GM20000 (cell line): ENCODE results near the gene ALOX15B.
"Not testable (repeated sequence)": the region's sequence is repeated elsewhere in the genome, so short reads cannot be mapped to it uniquely, and the experiment has no call there.

Experiments used
- DNase-seq: peaks from one replicate; pipeline ENCODE4 v3.0.0; 2012; ENCODE audit warnings: low spot score
- CTCF ChIP-seq: IDR thresholded peaks from 2 replicates; pipeline ENCODE4 v1.5.1; 2012; ENCODE audit warnings: mild to moderate bottlenecking, control low read depth; ENCODE audit errors: extremely low read depth, missing control alignments

The ALOX15B gene

GRCh38 chr17:8072729-8073461 lies 34.0 kb downstream of the ALOX15B start:
- no peak for TF ChIP-seq CTCF
- DNase-seq, result no peak

DNA sequence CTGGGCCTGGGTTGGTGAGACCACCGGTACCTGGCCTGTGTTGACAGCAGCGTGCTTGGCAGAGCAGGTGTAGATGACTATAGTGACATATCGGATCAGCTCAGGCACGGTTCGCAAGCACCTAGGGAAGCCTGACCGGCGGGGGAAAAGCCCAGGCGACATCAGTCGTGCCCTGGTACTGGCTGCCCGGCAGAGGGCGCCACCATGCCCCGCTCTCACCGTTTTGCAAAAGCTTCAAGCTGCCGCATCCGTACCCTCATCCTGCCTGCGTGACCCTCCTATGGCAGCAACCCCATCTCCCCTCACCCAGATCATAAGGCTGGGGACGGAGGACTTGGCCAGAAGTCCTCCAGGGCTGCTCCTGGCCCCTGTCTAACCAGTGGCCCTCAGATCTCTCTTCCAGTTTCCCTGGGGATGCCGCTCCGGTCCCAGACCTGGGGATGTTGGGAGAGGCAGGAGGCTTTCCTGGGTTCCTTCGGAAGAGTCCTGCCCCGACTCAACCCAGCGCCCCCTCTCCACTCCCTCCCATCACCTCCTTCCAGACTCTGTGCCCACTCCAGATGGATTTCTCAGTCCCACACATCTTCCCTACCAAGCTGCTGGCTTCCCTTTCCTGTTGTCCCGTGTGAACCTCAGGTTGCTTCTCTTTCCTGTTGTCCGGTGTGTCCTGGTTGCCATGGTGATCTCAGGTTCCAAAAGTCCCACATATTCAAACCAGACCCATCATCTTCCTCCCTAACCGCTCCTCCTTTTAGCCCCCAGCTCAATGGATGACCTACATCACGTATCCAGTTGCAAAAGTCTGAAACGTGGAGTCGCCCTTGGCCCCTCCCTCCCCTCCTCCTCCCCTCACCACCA lies 35.0 kb downstream of the ALOX15B start:
- DNase-seq, result peak; percentile 92
- TF ChIP-seq CTCF, result peak; percentile 96

DNA sequence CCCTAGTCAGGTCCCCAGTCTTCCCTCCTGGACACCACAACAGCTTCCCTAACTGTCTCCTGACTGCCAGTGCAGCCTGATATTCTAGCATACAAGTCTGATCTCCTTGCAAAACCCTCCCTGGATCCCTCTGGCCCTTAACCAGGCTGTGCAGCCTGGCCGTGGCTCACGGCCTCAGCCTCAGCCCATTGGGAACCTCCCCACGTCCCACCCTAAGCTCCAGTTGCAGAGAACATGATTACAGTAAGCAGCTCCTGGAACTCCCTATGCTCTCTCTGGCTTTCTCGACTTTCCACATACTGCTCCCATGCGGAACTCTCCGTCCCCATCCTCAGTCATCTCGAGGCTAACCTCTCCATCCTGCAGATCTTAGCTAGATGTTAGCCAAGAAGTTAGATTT lies 35.7 kb downstream of the ALOX15B start:
- DNase-seq, result no peak
- no peak for TF ChIP-seq CTCF

GRCh38 chr17:8075081-8075480 lies 36.2 kb downstream of the ALOX15B start:
- DNase-seq, result no peak
- no peak for TF ChIP-seq CTCF

DNA sequence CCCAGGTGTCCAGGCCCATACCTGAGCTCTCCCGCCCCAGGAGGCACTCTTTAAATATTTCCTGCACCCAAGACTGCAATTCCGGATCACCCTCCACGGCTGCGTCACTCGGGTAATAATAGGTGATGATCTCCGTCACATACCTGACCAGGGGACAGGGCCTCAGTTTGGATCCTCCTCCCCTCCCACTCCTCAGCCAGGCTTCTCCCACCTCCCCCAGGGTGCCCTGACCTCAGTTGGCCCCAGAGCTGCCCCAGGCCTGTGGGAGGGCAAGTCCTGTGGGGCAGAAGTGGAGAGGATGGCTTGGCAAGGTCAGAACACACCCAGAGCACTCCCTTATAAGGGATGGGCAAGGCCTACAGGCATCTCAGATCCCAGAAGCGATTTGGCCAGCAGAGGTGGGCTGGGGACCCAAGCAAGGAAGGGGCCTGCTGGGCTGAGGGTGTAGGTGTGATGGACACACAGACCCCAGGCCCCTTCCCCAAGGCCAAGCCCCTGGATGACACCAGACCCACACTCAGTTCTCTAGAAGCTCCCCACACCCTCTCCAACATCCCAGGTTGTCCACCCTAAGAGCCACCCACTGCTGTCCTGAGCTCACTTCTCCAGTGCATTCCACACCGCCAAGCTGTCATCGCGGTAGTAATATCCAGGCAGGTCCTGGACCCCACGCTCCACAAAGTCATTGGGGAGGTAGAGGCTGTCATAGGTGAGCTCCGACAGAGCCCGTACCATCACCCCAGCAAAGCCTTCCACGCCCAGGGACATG lies 36.9 kb downstream of the ALOX15B start:
- no peak for DNase-seq

GRCh38 chr17:8076502-8077266 lies 37.8 kb downstream of the ALOX15B start:
- DNase-seq, result no peak

More for the DNA sequence above, 36.9 kb downstream of the ALOX15B start:
- TF ChIP-seq CTCF, result no peak

DNA sequence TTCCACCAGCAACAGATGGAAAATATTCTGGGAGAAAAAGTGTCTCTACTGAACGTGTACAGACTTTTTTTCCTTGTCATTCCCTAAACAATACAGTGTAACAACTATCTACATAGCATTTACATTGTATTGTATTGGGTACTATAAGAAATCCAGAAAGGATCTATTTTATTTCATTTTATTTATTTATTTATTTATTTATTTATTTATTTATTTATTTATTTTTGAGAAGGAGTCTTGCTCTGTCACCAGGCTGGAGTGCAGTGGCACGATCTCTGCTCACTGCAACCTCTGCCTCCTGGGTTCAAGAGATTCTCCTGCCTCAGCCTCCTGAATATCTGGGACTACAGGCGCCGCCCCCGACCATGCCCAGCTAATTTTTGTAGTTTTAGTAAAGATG lies 39.1 kb downstream of the ALOX15B start:
- not testable (repeated sequence) for DNase-seq

More at GRCh38 chr17:8076502-8077266, 37.8 kb downstream of the ALOX15B start:
- no peak for TF ChIP-seq CTCF
